Sigmoid colon (tissue), 4 donors: Measurements from ENCODE around the gene CFAP99.

Experiments used
- EP300 ChIP-seq, 4 donors: sonication (generic); formaldehyde crosslinking; IDR thresholded peaks; one replicate each; pipeline ENCODE4 v1.6.1; 2017; ENCODE audit warnings: antibody characterized with exemption in 4 of 4
- POLR2A ChIP-seq, 2 donors: fragments of 450-650 bp; IDR thresholded peaks; one replicate each; pipeline ENCODE4 v1.6.1; 2016; ENCODE audit warnings: antibody characterized with exemption in 2 of 2, mild to moderate bottlenecking in 2 of 2, moderate library complexity in 2 of 2
- POLR2AphosphoS5 ChIP-seq, 4 donors: sonication (generic); formaldehyde crosslinking; IDR thresholded peaks; one replicate each; pipeline ENCODE4 v1.6.1; 2017; ENCODE audit warnings: antibody characterized with exemption in 4 of 4
- TF ChIP-seq, protein P1 (sequence below), 4 experiments: fragments of 450-650 bp in 3 of 4; fragments of 200-600 bp in 1 of 4; IDR thresholded peaks; one replicate each; pipeline ENCODE4 v1.5.1; 2016 to 2019; ENCODE audit warnings: antibody characterized with exemption in 4 of 4, mild to moderate bottlenecking in 3 of 4, moderate library complexity in 2 of 4

DNA sequence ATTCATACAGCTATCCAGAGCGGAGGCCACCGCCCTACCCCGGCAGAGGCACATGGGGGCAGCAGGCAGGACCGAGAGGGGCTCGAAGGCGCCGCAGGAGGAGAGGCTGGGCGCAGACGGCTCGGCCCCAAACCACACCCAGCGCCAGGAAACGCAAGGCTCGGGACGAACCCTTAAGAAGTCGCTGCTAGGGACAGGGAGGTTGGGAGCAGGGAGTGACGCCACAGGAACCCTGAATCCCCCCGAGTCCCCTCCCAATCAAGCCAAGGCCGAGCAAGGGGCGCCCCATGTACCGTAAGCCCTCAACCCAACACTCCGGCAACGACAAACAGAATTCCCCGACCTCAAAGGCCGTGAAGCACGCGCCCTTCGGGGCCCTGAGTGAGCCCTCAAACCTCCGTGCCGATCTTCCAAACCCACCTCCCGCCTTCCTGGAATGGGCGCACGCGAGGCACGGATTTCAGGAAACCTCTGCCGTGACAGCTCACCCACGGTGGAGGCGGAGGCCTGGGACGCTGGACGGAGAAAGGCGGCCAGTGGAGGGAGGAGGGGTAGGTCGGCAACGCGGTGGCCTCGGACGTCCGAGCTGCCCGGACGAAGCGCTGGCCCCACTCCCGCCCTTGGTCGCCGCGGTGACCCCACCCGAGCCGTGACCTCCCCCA is 2.1 kb upstream of the CFAP99 start:
- TF ChIP-seq, protein P1, sequence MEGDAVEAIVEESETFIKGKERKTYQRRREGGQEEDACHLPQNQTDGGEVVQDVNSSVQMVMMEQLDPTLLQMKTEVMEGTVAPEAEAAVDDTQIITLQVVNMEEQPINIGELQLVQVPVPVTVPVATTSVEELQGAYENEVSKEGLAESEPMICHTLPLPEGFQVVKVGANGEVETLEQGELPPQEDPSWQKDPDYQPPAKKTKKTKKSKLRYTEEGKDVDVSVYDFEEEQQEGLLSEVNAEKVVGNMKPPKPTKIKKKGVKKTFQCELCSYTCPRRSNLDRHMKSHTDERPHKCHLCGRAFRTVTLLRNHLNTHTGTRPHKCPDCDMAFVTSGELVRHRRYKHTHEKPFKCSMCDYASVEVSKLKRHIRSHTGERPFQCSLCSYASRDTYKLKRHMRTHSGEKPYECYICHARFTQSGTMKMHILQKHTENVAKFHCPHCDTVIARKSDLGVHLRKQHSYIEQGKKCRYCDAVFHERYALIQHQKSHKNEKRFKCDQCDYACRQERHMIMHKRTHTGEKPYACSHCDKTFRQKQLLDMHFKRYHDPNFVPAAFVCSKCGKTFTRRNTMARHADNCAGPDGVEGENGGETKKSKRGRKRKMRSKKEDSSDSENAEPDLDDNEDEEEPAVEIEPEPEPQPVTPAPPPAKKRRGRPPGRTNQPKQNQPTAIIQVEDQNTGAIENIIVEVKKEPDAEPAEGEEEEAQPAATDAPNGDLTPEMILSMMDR (IDR thresholded peaks at IDR 0.05): no peak
- TF ChIP-seq POLR2A (IDR thresholded peaks at IDR 0.05) (no peak), POLR2AphosphoS5 (IDR thresholded peaks at IDR 0.05) (no peak), EP300 (IDR thresholded peaks at IDR 0.05) (no peak)
